HepG2 (cell line): ENCODE results near the gene NEAT1. TPM values are rescaled to one million over a fixed set of nuclear protein-coding genes. Genes with fewer than 3 reads are reported as not detected.
A peak's percentile ranks its signal among the peaks of the same experiment; 100 is the strongest.

Source experiments
- ATAC-seq: fragments of 200-7000 bp; cut with Tn5 transposase; 3 replicates; pipeline ENCODE4 v1.9.1; 2020; ENCODE audit warnings: mild to moderate bottlenecking, moderate library complexity
- BruUV-seq: library from RNA; stranded (reverse); fragments of 400-500 nt; replicated peaks from 2 replicates; lab custom pipeline; 2021; lab: Mats Ljungman, UMichigan
- CTCF ChIA-PET: fragments of 300-600 bp; formaldehyde crosslinking; extraction: SDS; loops from one replicate; lab custom pipeline; 2021; ENCODE audit warnings: low total read pairs, inconsistent platforms, low intra/inter-chr PET ratio; lab: Yijun Ruan, JAX
- POLR2A ChIA-PET: fragments of 350-600 bp; sonication (Branson Sonifier 250); formaldehyde crosslinking; loops from one replicate; lab custom pipeline; 2020; ENCODE audit warnings: antibody characterized with exemption, inconsistent platforms; lab: Yijun Ruan, JAX
- DNase-seq: peaks from one replicate; pipeline ENCODE4 v3.0.0-alpha.2; 2015; ENCODE audit warnings: low spot score
- FAIRE-seq: peaks from 3 replicates; lab custom pipeline; 2011; peaks lifted over from hg19 to GRCh38; lab: Jason Lieb, UNC
- H2AFZ ChIP-seq: one replicate; pipeline ENCODE4 v1.6.1; 2011; ENCODE audit warnings: low read length, inconsistent platforms
- H3K27ac ChIP-seq: fragments of 300-600 bp; 3 replicates; pipeline ENCODE4 v1.8.0; 2011; ENCODE audit warnings: mixed run types, mild to moderate bottlenecking, mixed read lengths, low read length, inconsistent platforms; ENCODE audit not compliant: insufficient read depth; ENCODE audit errors: extremely low read length
- H3K27me3 ChIP-seq, 2 experiments: fragments of 200-600 bp in 1 of 2; 2 replicates in 1 of 2; 3 replicates in 1 of 2; pipeline versions ENCODE4 v1.6.0 to v1.8.0; 2011; ENCODE audit warnings: low read length in 2 of 2, mild to moderate bottlenecking in 2 of 2, moderate library complexity in 2 of 2, inconsistent platforms in 1 of 2; ENCODE audit not compliant: insufficient read depth in 2 of 2, control insufficient read depth in 1 of 2
- H3K36me3 ChIP-seq, 2 experiments: fragments of 200-600 bp in 1 of 2; replicated peaks in 1 of 2; 2 replicates in 1 of 2; 3 replicates in 1 of 2; pipeline versions ENCODE4 v1.5.1 to v1.8.0; 2011; ENCODE audit warnings: low read length in 2 of 2, inconsistent platforms in 1 of 2; ENCODE audit not compliant: insufficient read depth in 2 of 2, control insufficient read depth in 1 of 2
- H3K4me1 ChIP-seq: 2 replicates; pipeline ENCODE4 v1.5.1; 2012; ENCODE audit warnings: low read length, inconsistent platforms; ENCODE audit not compliant: insufficient read depth
- H3K4me2 ChIP-seq: 2 replicates; pipeline ENCODE4 v1.6.0; 2011; ENCODE audit warnings: low read depth, low read length, inconsistent platforms
- H3K4me3 ChIP-seq, 3 experiments: fragments of 200-600 bp in 1 of 3; sonication (generic), shearing (Covaris generic) in 1 of 3; replicated peaks in 1 of 3; 2 replicates each; pipeline ENCODE4 v1.5.1; 2011 to 2016; ENCODE audit warnings: low read length in 3 of 3, inconsistent platforms in 2 of 3, low read depth in 2 of 3, mild to moderate bottlenecking in 2 of 3, control low read depth in 1 of 3, mixed read lengths in 1 of 3; ENCODE audit not compliant: insufficient read depth in 1 of 3
- H3K79me2 ChIP-seq: one replicate; pipeline ENCODE4 v1.6.1; 2011; ENCODE audit warnings: low read length, inconsistent platforms; ENCODE audit not compliant: insufficient read depth
- H3K9ac ChIP-seq: 2 replicates; pipeline ENCODE4 v1.6.0; 2011; ENCODE audit warnings: mild to moderate bottlenecking, low read depth, low read length, inconsistent platforms; ENCODE audit not compliant: insufficient read depth
- H3K9me3 ChIP-seq: 2 replicates; pipeline ENCODE4 v1.5.1; 2012; ENCODE audit warnings: mild to moderate bottlenecking, low read length
- H4K20me1 ChIP-seq: 2 replicates; pipeline ENCODE4 v1.6.0; 2011; ENCODE audit warnings: inconsistent platforms, mild to moderate bottlenecking, low read length, moderate library complexity; ENCODE audit not compliant: insufficient read depth
- CCAR2 ChIP-seq: fragments of 200-400 bp; formaldehyde crosslinking; optimal IDR thresholded peaks from 2 replicates; pipeline ENCODE3; 2018; ENCODE audit warnings: low read depth, mild to moderate bottlenecking, low read length, moderate library complexity
- KDM2A ChIP-seq: sonication (generic); formaldehyde crosslinking; IDR thresholded peaks from 2 replicates; pipeline ENCODE4 v1.4.0; 2020; ENCODE audit warnings: low read depth, missing genetic modification reagents, borderline replicate concordance
- KLF13 ChIP-seq: sonication (generic); formaldehyde crosslinking; IDR thresholded peaks from 2 replicates; pipeline ENCODE4 v1.4.0; 2020; ENCODE audit warnings: mild to moderate bottlenecking, missing genetic modification reagents
- NFIB ChIP-seq: sonication (generic); formaldehyde crosslinking; IDR thresholded peaks from 2 replicates; pipeline ENCODE4 v1.9.0; 2021; ENCODE audit warnings: missing genetic modification reagents, mild to moderate bottlenecking, borderline replicate concordance
- NFIC ChIP-seq: IDR thresholded peaks from 2 replicates; pipeline ENCODE4 v1.6.1; 2012; ENCODE audit warnings: mild to moderate bottlenecking, low read length, inconsistent platforms
- POLR2A ChIP-seq, 2 experiments: IDR thresholded peaks; 2 replicates each; pipeline ENCODE4 v1.6.1; 2011; ENCODE audit warnings: low read depth in 2 of 2, low read length in 2 of 2, mild to moderate bottlenecking in 1 of 2, moderate library complexity in 1 of 2; ENCODE audit not compliant: insufficient read depth in 1 of 2
- POLR2AphosphoS2 ChIP-seq: IDR thresholded peaks from 2 replicates; pipeline ENCODE4 v1.6.1; 2011; ENCODE audit warnings: low read depth, low read length, improper control_type of control experiment
- POLR2G ChIP-seq: fragments of 200-400 bp; formaldehyde crosslinking; IDR thresholded peaks from 2 replicates; pipeline ENCODE4 v1.6.1; 2018; ENCODE audit warnings: mild to moderate bottlenecking, low read depth, low read length, moderate library complexity
- RBFOX2 ChIP-seq: fragments of 200-400 bp; formaldehyde crosslinking; IDR thresholded peaks from 2 replicates; pipeline ENCODE4 v1.6.1; 2017; ENCODE audit warnings: low read depth, mild to moderate bottlenecking, low read length
- RBM22 ChIP-seq: fragments of 200-400 bp; formaldehyde crosslinking; optimal IDR thresholded peaks from 2 replicates; pipeline ENCODE3; 2017; ENCODE audit warnings: mild to moderate bottlenecking, low read length, moderate library complexity
- SMAD9 ChIP-seq: sonication (generic); formaldehyde crosslinking; IDR thresholded peaks from 2 replicates; pipeline ENCODE4 v1.5.1; 2020; ENCODE audit warnings: mild to moderate bottlenecking, missing genetic modification reagents
- ZMAT3 ChIP-seq: sonication (generic); formaldehyde crosslinking; conservative IDR thresholded peaks from 2 replicates; pipeline ENCODE4 v1.7.0; 2021; ENCODE audit warnings: missing genetic modification reagents
- ZNF530 ChIP-seq: sonication (generic); formaldehyde crosslinking; IDR thresholded peaks from 2 replicates; pipeline ENCODE4 v1.5.0; 2020; ENCODE audit warnings: low read depth, mild to moderate bottlenecking, missing genetic modification reagents
- ZNF547 ChIP-seq: sonication (generic); formaldehyde crosslinking; IDR thresholded peaks from 2 replicates; pipeline ENCODE4 v1.5.1; 2020; ENCODE audit warnings: mild to moderate bottlenecking, missing genetic modification reagents
- ZNF816 ChIP-seq: sonication (generic); formaldehyde crosslinking; IDR thresholded peaks from 2 replicates; pipeline ENCODE4 v1.8.0; 2022; ENCODE audit warnings: missing genetic modification reagents, mild to moderate bottlenecking, borderline replicate concordance
- ZSCAN22 ChIP-seq: sonication (generic); formaldehyde crosslinking; IDR thresholded peaks from 2 replicates; pipeline ENCODE4 v1.4.0; 2020; ENCODE audit warnings: mild to moderate bottlenecking, missing genetic modification reagents
- whole genome bisulfite sequencing: methylation state at CpG from one replicate; pipeline ENCODE4 v1.1.6; 2017; ENCODE audit warnings: low lambda C conversion rate; 5-methylcytosine and 5-hydroxymethylcytosine counted together
- in situ Hi-C: cut with HindIII; loops from 2 replicates; pipeline ENCODE4 v1.10.0; 2017; ENCODE audit warnings: low pct_unique_long_range_greater_than_20kb; ENCODE audit not compliant: extremely low pct_ligation_motif_present
- intact Hi-C: fragments of 100-400 bp; cut with micrococcal nuclease; formaldehyde crosslinking; loops from one replicate; pipeline ENCODE4 v1.10.0; 2022; ENCODE audit not compliant: unreplicated experiment
- polyA plus RNA-seq, 8 experiments: library from polyadenylated mRNA; depleted of rRNA in 3 of 8; stranded (reverse) in 7 of 8; unstranded in 1 of 8; fragments of >200 nt; fragmentation: Illumina TruSeq in 4 of 8; extraction: Trizol in 4 of 8; gene quantifications; 2 replicates each; pipeline versions ENCODE4 v1.2.1 to v1.2.3, GENCODE V29; 2011 to 2016; ENCODE audit warnings: low read depth in 4 of 8, missing spikeins in 1 of 8, mixed read lengths in 1 of 8; ENCODE audit not compliant: insufficient read depth in 1 of 8
- total RNA-seq, 5 experiments: library from RNA; depleted of rRNA; stranded (reverse); fragments of >200 nt; fragmentation: Illumina TruSeq; extraction: Trizol; gene quantifications; 2 replicates each; pipeline ENCODE4 v1.2.3, GENCODE V29; 2016; ENCODE audit warnings: low read depth in 1 of 5
- TF ChIP-seq, protein P1 (sequence below): sonication (generic); formaldehyde crosslinking; IDR thresholded peaks from 2 replicates; pipeline ENCODE4 v1.4.0; 2020; ENCODE audit warnings: missing genetic modification reagents; ENCODE audit errors: not compliant biosample characterization
- TF ChIP-seq, protein P2 (sequence below): sonication (generic); formaldehyde crosslinking; IDR thresholded peaks from 2 replicates; pipeline ENCODE4 v1.8.0; 2022; ENCODE audit warnings: missing genetic modification reagents, low read depth, mild to moderate bottlenecking, borderline replicate concordance
- TF ChIP-seq, protein P3 (sequence below): IDR thresholded peaks from 2 replicates; pipeline ENCODE4 v1.6.1; 2016

Gene NEAT1
- total and polyA plus RNA-seq, 2 of the 13 experiments (the other 11 are each of a cell fraction or from before 2014, with no cell fraction given): 20.5 to 41.2 TPM

DNA sequence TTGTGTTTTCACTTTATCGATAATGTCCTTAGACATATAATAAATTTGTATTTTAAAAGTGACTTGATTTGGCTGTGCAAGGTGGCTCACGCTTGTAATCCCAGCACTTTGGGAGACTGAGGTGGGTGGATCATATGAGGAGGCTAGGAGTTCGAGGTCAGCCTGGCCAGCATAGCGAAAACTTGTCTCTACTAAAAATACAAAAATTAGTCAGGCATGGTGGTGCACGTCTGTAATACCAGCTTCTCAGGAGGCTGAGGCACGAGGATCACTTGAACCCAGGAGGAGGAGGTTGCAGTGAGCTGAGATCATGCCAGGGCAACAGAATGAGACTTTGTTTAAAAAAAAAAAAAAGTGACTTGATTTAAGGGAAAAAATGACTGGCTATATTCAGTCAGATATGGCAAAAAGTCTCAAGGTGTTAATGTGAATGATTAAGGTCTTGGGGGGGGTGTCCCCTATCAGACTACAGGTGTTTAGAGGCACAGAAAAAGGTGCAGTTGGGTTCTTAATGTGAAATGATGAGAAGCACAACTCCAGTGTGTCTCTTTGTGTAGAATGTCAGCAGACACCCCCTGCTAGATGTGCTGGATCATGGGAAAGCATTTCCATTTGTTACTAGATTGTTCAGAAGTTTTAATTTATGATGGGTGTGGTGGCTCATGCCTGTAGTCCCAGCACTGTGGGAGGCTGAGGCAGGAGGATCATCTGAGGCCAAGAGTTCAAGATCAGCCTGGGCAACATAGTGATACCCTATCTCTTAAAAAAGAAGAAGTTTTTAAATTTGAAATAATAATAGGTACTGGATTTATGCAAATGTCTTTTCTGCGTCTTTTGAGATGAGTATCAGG is 17.0 kb downstream of the NEAT1 start (continued):
- TF ChIP-seq, protein P1, sequence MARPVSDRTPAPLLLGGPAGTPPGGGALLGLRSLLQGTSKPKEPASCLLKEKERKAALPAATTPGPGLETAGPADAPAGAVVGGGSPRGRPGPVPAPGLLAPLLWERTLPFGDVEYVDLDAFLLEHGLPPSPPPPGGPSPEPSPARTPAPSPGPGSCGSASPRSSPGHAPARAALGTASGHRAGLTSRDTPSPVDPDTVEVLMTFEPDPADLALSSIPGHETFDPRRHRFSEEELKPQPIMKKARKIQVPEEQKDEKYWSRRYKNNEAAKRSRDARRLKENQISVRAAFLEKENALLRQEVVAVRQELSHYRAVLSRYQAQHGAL: no peak
- TF ChIP-seq ZNF530 (CRISPR knock-in tag): no peak
- TF ChIP-seq SMAD9: no peak
- TF ChIP-seq NFIB (CRISPR knock-in tag): no peak
- TF ChIP-seq POLR2G: peak; percentile 57
- no peak for TF ChIP-seq ZMAT3 (CRISPR knock-in tag)
- no peak for TF ChIP-seq KLF13
- TF ChIP-seq ZNF547 (CRISPR knock-in tag): no peak
- TF ChIP-seq, all 625 proteins: peak for 9

DNA sequence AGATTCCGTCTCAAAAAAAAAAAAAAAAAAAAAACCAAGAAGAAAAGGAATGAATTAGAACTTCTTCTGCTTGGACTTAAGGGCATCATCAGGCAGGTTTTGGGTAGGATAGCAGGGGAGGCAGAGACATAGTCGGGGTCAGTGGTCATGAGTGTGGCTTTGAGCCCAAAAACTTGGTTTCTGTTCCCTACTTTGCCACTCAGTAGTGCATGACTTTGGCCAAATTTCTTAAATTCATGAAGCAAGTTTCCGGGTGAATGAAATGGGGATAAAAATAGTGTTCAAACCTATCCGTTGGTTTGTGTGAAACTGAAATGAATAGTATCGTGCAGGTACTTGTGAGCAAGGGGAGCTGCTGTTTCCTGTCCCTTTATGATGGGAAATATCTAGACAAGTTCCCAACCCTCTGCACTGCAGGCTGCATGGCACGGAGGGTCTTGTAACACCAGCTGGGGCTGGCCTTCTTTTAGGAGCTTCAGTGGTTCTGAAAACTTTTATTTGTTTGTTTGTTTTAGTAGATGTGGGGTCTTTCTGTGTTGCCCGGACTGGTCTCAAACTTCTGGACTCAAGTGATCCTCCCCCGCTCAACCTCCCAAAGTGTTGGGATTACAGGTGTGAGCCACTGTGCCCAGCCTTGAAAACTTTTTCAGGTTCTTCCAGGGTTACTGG is 18.4 kb downstream of the NEAT1 start:
- Histone ChIP-seq H3K4me2 (no peak overlapping the region), H3K79me2 (peaks cover 19% of the 10 kb centered on the region), H3K9ac (no peak overlapping the region), H2AFZ (no peak overlapping the region), H3K27ac (no peak overlapping the region), H3K4me1 (peaks cover 81% of the 10 kb centered on the region), H3K27me3 (no peaks in the 10 kb centered on the region), H4K20me1 (peaks cover 97% of the 10 kb centered on the region), H3K4me3 (no peak overlapping the region), H3K9me3 (no peaks in the 10 kb centered on the region), H3K36me3 (peaks cover 2 to 34% of the 10 kb centered on the region in 2 experiments; a peak in 3 of 5 replicates)
- FAIRE-seq: no peak
- no peak for DNase-seq
- ATAC-seq: no peak
- POLR2A ChIA-PET: interaction anchor here (1.1 to 1.6 kb wide), 3 partner anchors 16 to 48 kb away, joined by 3 to 4 read pairs (median 3); no protein-coding TSS in a partner anchor
- CTCF ChIA-PET: no interaction called here
- in situ Hi-C loops: no loop called here
- WGBS: 80% methylated on average over 8 of the region's 8 CpGs
- intact Hi-C loops: no loop called here
- BruUV-seq: no TSS peak
- TF ChIP-seq POLR2G: peak; percentile 79
- TF ChIP-seq RBM22: peak; percentile 98
- peak; percentile 7 to 80; a peak in 2 of 4 replicates for TF ChIP-seq POLR2A (IDR thresholded peaks at IDR 0.05; ENCODE audit: insufficient read depth in 1 of 2, low read depth in 2 of 2, low read length in 2 of 2)
- no peak for TF ChIP-seq NFIC
- no peak for TF ChIP-seq ZNF816 (CRISPR knock-in tag)
- no peak for TF ChIP-seq CCAR2
- no peak for TF ChIP-seq KDM2A (CRISPR knock-in tag)
- TF ChIP-seq, protein P2, sequence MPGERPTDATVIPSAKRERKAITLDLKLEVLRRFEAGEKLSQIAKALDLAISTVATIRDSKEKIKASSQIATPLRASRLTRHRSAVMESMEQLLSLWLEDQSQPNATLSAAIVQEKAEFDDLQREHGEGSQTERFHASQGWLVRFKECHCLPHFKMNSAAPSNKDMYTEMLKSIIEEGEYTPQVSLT (CRISPR knock-in tag): no peak
- peak; percentile 73 for TF ChIP-seq RBFOX2
- TF ChIP-seq POLR2AphosphoS2: peak; percentile 91; the same call in 1 of the 2 replicates
- no peak for TF ChIP-seq ZSCAN22
- TF ChIP-seq, protein P3, sequence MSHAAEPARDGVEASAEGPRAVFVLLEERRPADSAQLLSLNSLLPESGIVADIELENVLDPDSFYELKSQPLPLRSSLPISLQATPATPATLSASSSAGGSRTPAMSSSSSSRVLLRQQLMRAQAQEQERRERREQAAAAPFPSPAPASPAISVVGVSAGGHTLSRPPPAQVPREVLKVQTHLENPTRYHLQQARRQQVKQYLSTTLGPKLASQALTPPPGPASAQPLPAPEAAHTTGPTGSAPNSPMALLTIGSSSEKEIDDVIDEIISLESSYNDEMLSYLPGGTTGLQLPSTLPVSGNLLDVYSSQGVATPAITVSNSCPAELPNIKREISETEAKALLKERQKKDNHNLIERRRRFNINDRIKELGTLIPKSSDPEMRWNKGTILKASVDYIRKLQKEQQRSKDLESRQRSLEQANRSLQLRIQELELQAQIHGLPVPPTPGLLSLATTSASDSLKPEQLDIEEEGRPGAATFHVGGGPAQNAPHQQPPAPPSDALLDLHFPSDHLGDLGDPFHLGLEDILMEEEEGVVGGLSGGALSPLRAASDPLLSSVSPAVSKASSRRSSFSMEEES (CRISPR knock-in tag): no peak
